ENCODE data around the gene NEURL2. TPM values are rescaled to one million over a fixed set of nuclear protein-coding genes. Genes with fewer than 3 reads are reported as not detected.

The NEURL2 gene
- total and polyA plus RNA-seq, 10 of the 15 experiments (the other 5 are each of a cell fraction or from before 2014, with no cell fraction given): 0.53 to 7.0 (median 2.7) TPM

- no peak for TF ChIP-seq SMC3 (IDR thresholded peaks at IDR 0.05; ENCODE audit: borderline replicate concordance, low read length)
- TF ChIP-seq RB1 (IDR thresholded peaks at IDR 0.05; ENCODE audit: borderline replicate concordance): peak; percentile 70
- TF ChIP-seq PML (IDR thresholded peaks at IDR 0.05; ENCODE audit: low read length): peak; percentile 94
- no peak for TF ChIP-seq ATF7 (IDR thresholded peaks at IDR 0.05; ENCODE audit: low read depth)
- peak; percentile 46 for TF ChIP-seq RUNX3 (IDR thresholded peaks at IDR 0.05; ENCODE audit: low read length)
- TF ChIP-seq WRNIP1 (IDR thresholded peaks at IDR 0.05; ENCODE audit: borderline replicate concordance, low read depth, low read length): no peak
Measured at GRCh38 chr20:45934586-45935415, 43.8 kb upstream of the NEURL2 start, which contains the start of gene PCIF1 (continued).

- intact Hi-C loops (cut with micrococcal nuclease; ENCODE audit: unreplicated experiment): loop anchor here (1.0 to 2.0 kb wide), 3 partner anchors 37 to 77 kb away; partner anchors contain the start of genes ACOT8, CTSA, NEURL2 and ZSWIM3
- ChIA-PET POLR2A (interaction anchor here (0.7 to 2.9 kb wide), 20 partner anchors 9 to 1049 kb away, joined by 3 to 50 read pairs (median 6); partner anchors contain the start of genes ACOT8, CTSA, NEURL2 and PLTP), CTCF (interaction anchor here (0.6 to 6.5 kb wide), 21 partner anchors 9 to 473 kb away, joined by 3 to 79 read pairs (median 5); partner anchors contain the start of genes ELMO2 and ZSWIM1), SMC1A (ENCODE audit: uncharacterized antibody, unreplicated experiment) (interaction anchor here (1.0 to 4.1 kb wide), 11 partner anchors 12 to 135 kb away, joined by 3 to 33 read pairs (median 5); partner anchors contain the start of genes ACOT8 and SNX21), RAD21 (ENCODE audit: unreplicated experiment) (interaction anchor here (0.7 to 5.5 kb wide), 16 partner anchors 8 to 154 kb away, joined by 3 to 66 read pairs (median 6); partner anchors contain the start of gene ZSWIM1)
- H3K4me2 ChIP-seq (ENCODE audit: control insufficient read depth, insufficient read depth): peak overlapping the region; percentile 93
- no peaks in the 10 kb centered on the region for H4K20me1 ChIP-seq (ENCODE audit: control insufficient read depth, insufficient read depth)
- ATAC-seq (peak; percentile 54), DNase-seq (ENCODE audit: low read depth, low spot score) (no peak), FAIRE-seq (peak; percentile 27)
- in situ Hi-C loops (cut with MboI): no loop called here
- peak overlapping the region; percentile 91 for H2AFZ ChIP-seq (ENCODE audit: control insufficient read depth, low read depth, low read length)
- no peaks in the 10 kb centered on the region for H3K9me3 ChIP-seq (replicated peaks; ENCODE audit: control insufficient read depth, insufficient read depth, low read length)
- H3K36me3 ChIP-seq (ENCODE audit: control insufficient read depth in 2 of 2, insufficient read depth in 2 of 2, low read length in 1 of 2): peaks cover 4 to 8% of the 10 kb centered on the region in 2 experiments; a peak in 3 of 4 replicates
- peaks cover 5% of the 10 kb centered on the region; the same call in 1 of the 2 replicates for H3K4me1 ChIP-seq (ENCODE audit: control insufficient read depth, insufficient read depth, low read length)
- H3K79me2 ChIP-seq (ENCODE audit: control insufficient read depth, insufficient read depth, low read length): peaks cover 23% of the 10 kb centered on the region
- H3K27me3 ChIP-seq (replicated peaks in 1 of 2; ENCODE audit: control insufficient read depth in 2 of 2, insufficient read depth in 2 of 2, low read length in 1 of 2): no peaks in the 10 kb centered on the region
- H3K9ac ChIP-seq (ENCODE audit: control insufficient read depth, insufficient read depth, low read length): peak overlapping the region; percentile 97
- peak overlapping the region; percentile 97 for H3K27ac ChIP-seq (ENCODE audit: control insufficient read depth, insufficient read depth)
- WGBS (ENCODE audit: insufficient coverage, insufficient replicate concordance, low lambda C conversion rate, missing lambda C conversion rate): 1% methylated on average over 33 of the region's 34 CpGs
- TSS peak; percentile 93 for BruUV-seq (replicated peaks)
- H3K4me3 ChIP-seq: peak overlapping the region; percentile 75
- no peak for TF ChIP-seq WRNIP1 (IDR thresholded peaks at IDR 0.05; ENCODE audit: borderline replicate concordance, low read depth, low read length)
- TF ChIP-seq POU2F2 (IDR thresholded peaks at IDR 0.05; ENCODE audit: borderline replicate concordance, low read depth, low read length): no peak
- TF ChIP-seq CEBPZ (IDR thresholded peaks at IDR 0.05; ENCODE audit: low read depth, low read length): no peak
- no peak for TF ChIP-seq MEF2A (IDR thresholded peaks at IDR 0.05; ENCODE audit: insufficient read depth, low read depth, low read length)
- no peak for TF ChIP-seq BRCA1 (IDR thresholded peaks at IDR 0.05; ENCODE audit: low read depth, low read length)
- TF ChIP-seq RUNX3 (IDR thresholded peaks at IDR 0.05; ENCODE audit: low read length): no peak
- 0 out of 2 replicates have a peak, but pooled peaks have one; percentile 49 for TF ChIP-seq ELK1 (IDR thresholded peaks at IDR 0.05; ENCODE audit: low read depth, low read length)
- peak; percentile 33; the same call in 1 of the 2 replicates for TF ChIP-seq MAX (IDR thresholded peaks at IDR 0.05; ENCODE audit: low read depth, low read length)
- TF ChIP-seq MYB (IDR thresholded peaks at IDR 0.05; ENCODE audit: borderline replicate concordance, low read depth, low read length): no peak
- TF ChIP-seq HDAC6 (IDR thresholded peaks at IDR 0.05; ENCODE audit: unreplicated experiment): no peak
Measured at GRCh38 chr20:45934046-45934585, 43.1 kb upstream of the NEURL2 start.
